Astrocyte of the cerebellum (primary cell): Measurements from ENCODE around the gene PNPLA5.
A peak's percentile ranks its signal among the peaks of the same experiment; 100 is the strongest.

Experiments
- DNase-seq: peaks from one replicate; pipeline ENCODE4 v3.0.0-alpha.2; 2011; ENCODE audit warnings: low read depth
- H3K4me3 ChIP-seq: 2 replicates; pipeline ENCODE4 v1.5.1; 2011; ENCODE audit warnings: mild to moderate bottlenecking, low read depth, low read length, moderate library complexity
- CTCF ChIP-seq: IDR thresholded peaks from 2 replicates; pipeline ENCODE4 v1.5.1; 2012; ENCODE audit warnings: low read length, low read depth, moderate library complexity, mild to moderate bottlenecking; ENCODE audit errors: missing control alignments
- in situ Hi-C: cut with HindIII; loops from 2 replicates; pipeline ENCODE4 v1.10.0; 2017; ENCODE audit warnings: low sequenced_read_pairs

The PNPLA5 gene

GRCh38 chr22:43883012-43883661, 8.7 kb downstream of the PNPLA5 start:
- no peak overlapping the region for H3K4me3 ChIP-seq
- DNase-seq: peak; percentile 40
- peak; percentile 66 for TF ChIP-seq CTCF
- in situ Hi-C loops: no loop called here

GRCh38 chr22:43882122-43882767, 9.6 kb downstream of the PNPLA5 start:
- in situ Hi-C loops: no loop called here
- no peak for TF ChIP-seq CTCF
- no peak for DNase-seq
- H3K4me3 ChIP-seq: no peak overlapping the region

- in situ Hi-C loops: no loop called here
- no peak for TF ChIP-seq CTCF
- H3K4me3 ChIP-seq: no peak overlapping the region
- DNase-seq: no peak
Observed at GRCh38 chr22:43881091-43882061, 10.4 kb downstream of the PNPLA5 start.

GRCh38 chr22:43880541-43880991, 11.2 kb downstream of the PNPLA5 start:
- TF ChIP-seq CTCF: no peak
- no peak for DNase-seq
- in situ Hi-C loops: no loop called here
- H3K4me3 ChIP-seq: no peak overlapping the region

GRCh38 chr22:43879901-43880540, 11.8 kb downstream of the PNPLA5 start:
- in situ Hi-C loops: no loop called here
- no peak overlapping the region for H3K4me3 ChIP-seq
- no peak for DNase-seq
- TF ChIP-seq CTCF: no peak
